ENCODE data around the gene KLHL26. TPM values are rescaled to one million over a fixed set of nuclear protein-coding genes. Genes with fewer than 3 reads are reported as not detected.

Gene KLHL26
- total and polyA plus RNA-seq, 9 of the 15 experiments (the other 6 are each of a cell fraction or from before 2014, with no cell fraction given), result 0.13 to 13.3 (median 1.4) TPM

DNA sequence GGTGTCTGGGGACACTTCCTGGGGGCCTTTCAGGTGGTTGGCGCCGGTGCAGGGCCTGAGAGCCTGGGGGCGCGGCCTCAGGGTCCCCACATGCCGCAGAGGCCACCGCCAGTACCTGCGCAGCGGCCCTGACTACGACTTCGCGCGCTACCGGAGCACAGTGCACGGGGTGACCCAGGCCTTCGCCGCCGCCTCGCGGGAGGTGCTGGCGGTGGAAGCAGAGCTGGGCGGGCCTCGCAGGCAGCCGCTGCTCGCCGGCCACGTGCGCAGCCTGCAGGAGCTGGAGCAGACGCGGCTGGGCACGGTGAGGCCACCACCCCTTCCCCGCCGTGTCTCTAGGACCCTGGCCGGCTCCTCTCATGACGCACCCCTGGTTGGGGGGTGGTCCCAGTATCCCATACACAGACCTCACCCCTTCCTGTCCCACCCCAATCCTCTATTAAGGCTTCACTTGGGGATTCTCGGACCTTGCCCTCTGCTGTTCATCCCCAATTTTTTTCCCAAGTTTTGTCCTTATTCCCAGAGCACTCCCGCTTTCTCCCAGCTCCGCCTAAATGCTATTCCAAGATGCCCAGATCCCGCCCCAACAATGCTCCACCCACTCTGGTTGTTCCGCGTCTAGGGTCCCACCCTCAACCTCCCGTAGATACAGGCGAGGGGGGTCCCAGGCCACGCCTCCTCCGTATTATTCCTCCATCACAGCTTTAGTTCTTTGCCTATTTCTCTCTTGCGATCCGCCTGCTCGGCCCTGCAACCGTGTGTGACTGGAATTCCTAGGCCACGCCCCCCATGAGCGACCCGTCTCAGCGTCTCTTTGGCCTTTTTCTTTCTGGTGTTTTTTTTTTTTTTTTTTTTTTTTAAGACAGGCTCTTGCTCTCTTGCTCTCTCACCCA, 47.2 kb upstream of the KLHL26 start (continued):
- TF ChIP-seq TCF7 (IDR thresholded peaks at IDR 0.05; ENCODE audit: borderline replicate concordance), result no peak
- no peak for TF ChIP-seq STAT5B (CRISPR knock-in tag; IDR thresholded peaks at IDR 0.05)
- no peak for TF ChIP-seq KDM1A (IDR thresholded peaks at IDR 0.05)
- no peak for TF ChIP-seq C11orf30 (IDR thresholded peaks at IDR 0.05; ENCODE audit: low read depth)
- TF ChIP-seq, protein P1, sequence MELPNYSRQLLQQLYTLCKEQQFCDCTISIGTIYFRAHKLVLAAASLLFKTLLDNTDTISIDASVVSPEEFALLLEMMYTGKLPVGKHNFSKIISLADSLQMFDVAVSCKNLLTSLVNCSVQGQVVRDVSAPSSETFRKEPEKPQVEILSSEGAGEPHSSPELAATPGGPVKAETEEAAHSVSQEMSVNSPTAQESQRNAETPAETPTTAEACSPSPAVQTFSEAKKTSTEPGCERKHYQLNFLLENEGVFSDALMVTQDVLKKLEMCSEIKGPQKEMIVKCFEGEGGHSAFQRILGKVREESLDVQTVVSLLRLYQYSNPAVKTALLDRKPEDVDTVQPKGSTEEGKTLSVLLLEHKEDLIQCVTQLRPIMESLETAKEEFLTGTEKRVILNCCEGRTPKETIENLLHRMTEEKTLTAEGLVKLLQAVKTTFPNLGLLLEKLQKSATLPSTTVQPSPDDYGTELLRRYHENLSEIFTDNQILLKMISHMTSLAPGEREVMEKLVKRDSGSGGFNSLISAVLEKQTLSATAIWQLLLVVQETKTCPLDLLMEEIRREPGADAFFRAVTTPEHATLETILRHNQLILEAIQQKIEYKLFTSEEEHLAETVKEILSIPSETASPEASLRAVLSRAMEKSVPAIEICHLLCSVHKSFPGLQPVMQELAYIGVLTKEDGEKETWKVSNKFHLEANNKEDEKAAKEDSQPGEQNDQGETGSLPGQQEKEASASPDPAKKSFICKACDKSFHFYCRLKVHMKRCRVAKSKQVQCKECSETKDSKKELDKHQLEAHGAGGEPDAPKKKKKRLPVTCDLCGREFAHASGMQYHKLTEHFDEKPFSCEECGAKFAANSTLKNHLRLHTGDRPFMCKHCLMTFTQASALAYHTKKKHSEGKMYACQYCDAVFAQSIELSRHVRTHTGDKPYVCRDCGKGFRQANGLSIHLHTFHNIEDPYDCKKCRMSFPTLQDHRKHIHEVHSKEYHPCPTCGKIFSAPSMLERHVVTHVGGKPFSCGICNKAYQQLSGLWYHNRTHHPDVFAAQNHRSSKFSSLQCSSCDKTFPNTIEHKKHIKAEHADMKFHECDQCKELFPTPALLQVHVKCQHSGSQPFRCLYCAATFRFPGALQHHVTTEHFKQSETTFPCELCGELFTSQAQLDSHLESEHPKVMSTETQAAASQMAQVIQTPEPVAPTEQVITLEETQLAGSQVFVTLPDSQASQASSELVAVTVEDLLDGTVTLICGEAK (IDR thresholded peaks at IDR 0.05), result no peak
- TF ChIP-seq, protein P1 (CRISPR knock-in tag; IDR thresholded peaks at IDR 0.05), result peak; percentile 59
- no peak for TF ChIP-seq FOSL1 (tag; conservative IDR thresholded peaks at IDR 0.05)
- TF ChIP-seq, protein P2, sequence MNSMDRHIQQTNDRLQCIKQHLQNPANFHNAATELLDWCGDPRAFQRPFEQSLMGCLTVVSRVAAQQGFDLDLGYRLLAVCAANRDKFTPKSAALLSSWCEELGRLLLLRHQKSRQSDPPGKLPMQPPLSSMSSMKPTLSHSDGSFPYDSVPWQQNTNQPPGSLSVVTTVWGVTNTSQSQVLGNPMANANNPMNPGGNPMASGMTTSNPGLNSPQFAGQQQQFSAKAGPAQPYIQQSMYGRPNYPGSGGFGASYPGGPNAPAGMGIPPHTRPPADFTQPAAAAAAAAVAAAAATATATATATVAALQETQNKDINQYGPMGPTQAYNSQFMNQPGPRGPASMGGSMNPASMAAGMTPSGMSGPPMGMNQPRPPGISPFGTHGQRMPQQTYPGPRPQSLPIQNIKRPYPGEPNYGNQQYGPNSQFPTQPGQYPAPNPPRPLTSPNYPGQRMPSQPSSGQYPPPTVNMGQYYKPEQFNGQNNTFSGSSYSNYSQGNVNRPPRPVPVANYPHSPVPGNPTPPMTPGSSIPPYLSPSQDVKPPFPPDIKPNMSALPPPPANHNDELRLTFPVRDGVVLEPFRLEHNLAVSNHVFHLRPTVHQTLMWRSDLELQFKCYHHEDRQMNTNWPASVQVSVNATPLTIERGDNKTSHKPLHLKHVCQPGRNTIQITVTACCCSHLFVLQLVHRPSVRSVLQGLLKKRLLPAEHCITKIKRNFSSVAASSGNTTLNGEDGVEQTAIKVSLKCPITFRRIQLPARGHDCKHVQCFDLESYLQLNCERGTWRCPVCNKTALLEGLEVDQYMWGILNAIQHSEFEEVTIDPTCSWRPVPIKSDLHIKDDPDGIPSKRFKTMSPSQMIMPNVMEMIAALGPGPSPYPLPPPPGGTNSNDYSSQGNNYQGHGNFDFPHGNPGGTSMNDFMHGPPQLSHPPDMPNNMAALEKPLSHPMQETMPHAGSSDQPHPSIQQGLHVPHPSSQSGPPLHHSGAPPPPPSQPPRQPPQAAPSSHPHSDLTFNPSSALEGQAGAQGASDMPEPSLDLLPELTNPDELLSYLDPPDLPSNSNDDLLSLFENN (IDR thresholded peaks at IDR 0.05; ENCODE audit: low read depth in 2 of 2, low read length in 2 of 2), result no peak; a peak in 1 of 4 replicates
- TF ChIP-seq, protein P3, sequence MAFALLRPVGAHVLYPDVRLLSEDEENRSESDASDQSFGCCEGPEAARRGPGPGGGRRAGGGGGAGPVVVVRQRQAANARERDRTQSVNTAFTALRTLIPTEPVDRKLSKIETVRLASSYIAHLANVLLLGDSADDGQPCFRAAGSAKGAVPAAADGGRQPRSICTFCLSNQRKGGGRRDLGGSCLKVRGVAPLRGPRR (CRISPR knock-in tag; IDR thresholded peaks at IDR 0.05), result no peak
- TF ChIP-seq DMBX1 (CRISPR knock-in tag; IDR thresholded peaks at IDR 0.05; ENCODE audit: borderline replicate concordance), result 0 out of 2 replicates have a peak, but pooled peaks have one; percentile 11
- TF ChIP-seq NFYB (IDR thresholded peaks at IDR 0.05; ENCODE audit: extremely low read depth, insufficient read length), result no peak
- TF ChIP-seq BCL6 (CRISPR knock-in tag; IDR thresholded peaks at IDR 0.05), result no peak
- no peak for TF ChIP-seq KHSRP (IDR thresholded peaks at IDR 0.05)
- TF ChIP-seq ZNF41 (CRISPR knock-in tag; conservative IDR thresholded peaks at IDR 0.05), result no peak
- TF ChIP-seq RAD51 (IDR thresholded peaks at IDR 0.05; ENCODE audit: borderline replicate concordance, low read depth), result peak; percentile 34; the same call in 1 of the 2 replicates
